ENCODE measurements around the gene NDUFAF2. TPM values are rescaled to one million over a fixed set of nuclear protein-coding genes. Genes with fewer than 3 reads are reported as not detected.
"Not testable (repeated sequence)": the region's sequence is repeated elsewhere in the genome, so short reads cannot be mapped to it uniquely, and the experiment has no call there.

Gene NDUFAF2
- total RNA-seq, 1 experiment from 2014 or later: 95.5 TPM

DNA sequence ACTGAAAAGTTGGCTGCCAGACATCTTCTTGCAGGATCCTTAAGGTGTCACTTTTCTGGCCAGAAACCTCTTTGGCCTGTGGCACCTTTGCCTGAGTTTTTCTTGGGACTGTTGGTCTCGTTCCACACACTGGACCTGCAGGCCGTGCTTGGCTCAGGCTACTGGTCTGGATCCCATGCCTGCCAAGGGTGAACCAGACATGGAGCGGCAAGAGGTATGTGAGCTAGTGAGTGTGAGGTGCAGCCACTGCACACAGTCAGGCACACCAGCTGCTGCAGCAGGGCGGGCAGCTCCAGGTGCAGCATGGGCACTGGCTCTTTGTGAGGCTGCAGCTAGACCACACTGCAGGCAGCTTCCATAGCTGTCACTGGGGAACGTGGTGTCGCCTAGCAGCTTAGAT lies 47.9 kb downstream of the NDUFAF2 start:
- DNase-seq (ENCODE audit: extremely low read depth, low read depth): no peak

- no peak for DNase-seq (ENCODE audit: extremely low read depth, low read depth)
Measured at GRCh38 chr5:60993425-60993824, 48.4 kb downstream of the NDUFAF2 start.

DNA sequence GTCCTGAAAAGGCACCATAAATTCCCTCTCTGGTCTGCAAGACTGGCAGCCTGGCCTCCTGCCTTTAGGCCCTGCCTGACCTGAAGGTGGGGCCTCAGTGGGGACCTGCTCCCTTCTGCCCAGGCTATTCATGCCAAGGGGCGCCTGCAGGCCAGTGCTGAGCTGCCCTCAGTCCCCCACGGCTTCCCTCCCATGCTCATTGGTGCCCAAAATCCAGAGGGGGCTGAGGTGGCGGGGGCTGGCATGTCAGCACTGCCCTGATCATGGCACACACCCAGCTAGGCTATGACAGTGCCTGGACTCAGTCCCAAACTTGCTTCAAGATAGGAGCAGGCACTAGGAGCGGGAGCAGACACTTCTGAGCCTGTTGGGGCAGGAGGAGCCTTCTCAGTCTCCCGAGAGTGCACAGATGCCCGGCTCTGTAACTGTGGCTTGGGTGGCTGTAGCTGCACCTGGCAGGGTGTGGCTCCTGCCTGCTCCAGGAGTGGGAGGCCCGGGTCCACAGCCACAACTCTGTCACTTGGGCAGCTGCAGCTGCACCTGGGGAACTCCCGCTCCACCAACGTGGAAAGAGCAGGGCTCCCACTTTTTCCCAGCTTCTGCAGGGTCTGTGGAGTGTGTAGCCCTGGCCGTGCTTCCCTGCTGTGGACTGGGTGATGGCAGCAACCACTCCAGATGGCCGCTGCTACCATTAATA lies 49.0 kb downstream of the NDUFAF2 start:
- no peak for DNase-seq (ENCODE audit: extremely low read depth, low read depth)

GRCh38 chr5:60996368-60996767 lies 51.4 kb downstream of the NDUFAF2 start:
- DNase-seq (ENCODE audit: extremely low read depth, low read depth): no peak

GRCh38 chr5:60997721-60998120 lies 52.7 kb downstream of the NDUFAF2 start:
- DNase-seq (ENCODE audit: extremely low read depth, low read depth): no peak

DNA sequence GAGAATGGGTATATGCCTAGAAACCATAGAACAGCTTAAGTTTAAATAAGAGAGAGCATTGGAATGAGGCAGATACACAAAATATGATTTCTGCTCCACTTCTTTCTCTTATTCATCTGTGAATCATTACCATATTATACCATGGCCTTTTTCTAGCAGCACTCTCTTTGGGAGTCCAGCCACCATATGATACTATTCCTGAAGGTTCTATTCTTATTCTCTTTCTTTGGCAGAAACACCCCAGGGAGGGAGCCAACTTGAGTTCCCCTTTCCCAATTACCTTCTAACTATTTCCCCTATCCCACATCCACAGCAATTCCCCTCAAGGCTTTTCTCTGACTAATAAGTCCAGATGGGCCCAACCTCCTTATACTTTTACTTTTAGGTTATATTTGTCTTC lies 55.9 kb downstream of the NDUFAF2 start:
- no peak for DNase-seq (ENCODE audit: extremely low read depth, low read depth)

GRCh38 chr5:61001647-61002046 lies 56.6 kb downstream of the NDUFAF2 start:
- DNase-seq (ENCODE audit: extremely low read depth, low read depth): no peak

- no peak for DNase-seq (ENCODE audit: extremely low read depth, low read depth)
Measured at GRCh38 chr5:61002611-61003355, 57.8 kb downstream of the NDUFAF2 start.

GRCh38 chr5:61004448-61004847 lies 59.4 kb downstream of the NDUFAF2 start:
- no peak for DNase-seq (ENCODE audit: extremely low read depth, low read depth)

DNA sequence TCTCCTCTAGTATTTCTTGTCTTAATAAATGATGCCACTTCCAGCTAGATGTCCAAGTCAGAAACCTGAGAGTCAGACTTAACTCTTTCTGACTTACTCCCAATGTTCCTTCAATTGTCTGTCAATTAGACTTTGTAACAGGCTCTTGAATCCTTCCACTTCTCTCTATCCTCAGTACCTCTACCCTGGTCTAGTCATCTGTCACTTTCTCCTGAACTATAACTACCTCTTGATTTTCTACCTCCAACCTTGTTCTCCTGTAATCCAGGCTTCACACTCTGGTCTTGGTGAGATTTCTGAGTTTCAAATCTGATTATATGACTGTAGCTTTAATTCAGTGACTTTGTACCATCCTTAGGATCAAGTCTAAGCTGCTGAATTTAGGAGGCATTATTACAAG lies 64.9 kb downstream of the NDUFAF2 start:
- no peak for DNase-seq (ENCODE audit: extremely low read depth, low read depth)

- DNase-seq (ENCODE audit: extremely low read depth, low read depth): no peak
Measured at GRCh38 chr5:61010467-61011454, 65.8 kb downstream of the NDUFAF2 start.

DNA sequence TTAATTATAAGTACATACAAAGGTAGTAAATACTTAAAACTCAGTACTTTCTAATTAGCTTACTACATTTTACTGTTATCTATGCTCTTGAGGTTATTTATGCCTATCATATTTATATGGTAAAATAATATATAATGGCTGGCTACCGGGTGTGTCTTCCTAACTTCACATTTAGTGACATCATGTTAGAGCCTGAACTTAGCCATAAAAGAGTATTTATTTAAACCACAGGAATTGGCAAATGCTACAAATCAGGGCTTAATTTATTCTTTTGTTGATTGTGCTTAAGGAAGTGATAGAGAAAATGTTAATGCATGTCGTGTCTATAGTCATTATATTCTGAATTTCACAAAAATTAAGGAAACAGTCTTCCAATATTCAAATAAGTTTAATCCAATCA lies 73.1 kb downstream of the NDUFAF2 start:
- DNase-seq (ENCODE audit: extremely low read depth, low read depth): no peak

GRCh38 chr5:61019642-61020041 lies 74.6 kb downstream of the NDUFAF2 start:
- no peak for DNase-seq (ENCODE audit: extremely low read depth, low read depth)

- peak; percentile 70 for DNase-seq (ENCODE audit: extremely low read depth, low read depth)
Measured at GRCh38 chr5:61020415-61020814, 75.4 kb downstream of the NDUFAF2 start.

DNA sequence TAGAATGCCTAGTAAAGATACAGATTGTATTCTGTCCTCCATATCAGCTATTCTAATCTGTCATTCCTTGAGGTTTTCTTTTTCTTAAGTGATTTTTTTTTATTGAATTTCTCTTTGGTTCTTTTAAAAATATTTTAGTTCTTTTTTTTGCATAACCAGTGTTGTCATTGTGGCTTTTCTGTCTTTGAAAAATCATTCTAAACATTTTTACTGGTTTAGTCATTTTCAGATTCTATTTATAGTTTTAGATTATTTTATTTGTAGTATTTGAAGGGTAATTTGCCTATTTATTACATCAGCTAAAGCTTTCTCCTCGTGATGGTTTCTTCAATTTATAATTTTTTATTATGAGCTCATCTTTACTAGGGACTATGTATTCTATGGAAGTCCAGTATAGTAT lies 78.1 kb downstream of the NDUFAF2 start:
- no peak for DNase-seq (ENCODE audit: extremely low read depth, low read depth)

DNA sequence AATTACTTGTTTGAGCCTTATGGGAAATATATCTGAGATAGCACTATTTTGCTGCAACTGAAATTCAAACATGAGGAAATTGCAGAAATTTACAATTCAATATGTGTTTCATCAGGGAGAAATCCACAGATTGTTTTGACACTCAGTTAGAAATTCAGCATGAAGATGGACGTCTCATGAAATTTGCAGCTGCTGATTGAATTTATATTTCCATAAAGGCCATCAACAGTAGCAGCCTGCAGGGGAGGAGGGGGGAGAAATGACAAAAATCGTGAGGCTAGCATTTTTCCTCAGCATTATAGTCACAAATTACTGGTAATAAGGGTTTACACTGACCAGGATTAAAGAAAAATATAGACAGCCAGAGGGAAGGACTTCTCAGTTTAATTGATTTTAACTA lies 81.0 kb downstream of the NDUFAF2 start:
- DNase-seq (ENCODE audit: extremely low read depth, low read depth): no peak

DNA sequence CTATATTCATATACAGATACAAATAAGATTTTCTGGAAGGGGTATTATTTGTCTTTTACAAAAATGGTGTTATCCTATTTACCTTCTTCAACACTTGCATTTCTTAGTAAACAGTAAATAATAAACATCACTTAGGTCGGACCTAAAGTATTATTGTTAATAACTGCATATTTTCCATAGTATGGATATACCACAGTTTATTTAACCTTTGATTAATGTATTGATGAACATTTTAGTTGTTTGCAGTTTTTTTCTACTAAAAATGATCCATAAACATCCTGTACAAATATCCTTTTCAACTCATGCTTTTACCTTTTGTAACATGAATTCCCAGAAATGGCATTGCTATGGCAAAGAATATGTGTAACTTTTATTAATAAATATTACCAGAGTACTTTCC lies 83.4 kb downstream of the NDUFAF2 start:
- no peak for DNase-seq (ENCODE audit: extremely low read depth, low read depth)

DNA sequence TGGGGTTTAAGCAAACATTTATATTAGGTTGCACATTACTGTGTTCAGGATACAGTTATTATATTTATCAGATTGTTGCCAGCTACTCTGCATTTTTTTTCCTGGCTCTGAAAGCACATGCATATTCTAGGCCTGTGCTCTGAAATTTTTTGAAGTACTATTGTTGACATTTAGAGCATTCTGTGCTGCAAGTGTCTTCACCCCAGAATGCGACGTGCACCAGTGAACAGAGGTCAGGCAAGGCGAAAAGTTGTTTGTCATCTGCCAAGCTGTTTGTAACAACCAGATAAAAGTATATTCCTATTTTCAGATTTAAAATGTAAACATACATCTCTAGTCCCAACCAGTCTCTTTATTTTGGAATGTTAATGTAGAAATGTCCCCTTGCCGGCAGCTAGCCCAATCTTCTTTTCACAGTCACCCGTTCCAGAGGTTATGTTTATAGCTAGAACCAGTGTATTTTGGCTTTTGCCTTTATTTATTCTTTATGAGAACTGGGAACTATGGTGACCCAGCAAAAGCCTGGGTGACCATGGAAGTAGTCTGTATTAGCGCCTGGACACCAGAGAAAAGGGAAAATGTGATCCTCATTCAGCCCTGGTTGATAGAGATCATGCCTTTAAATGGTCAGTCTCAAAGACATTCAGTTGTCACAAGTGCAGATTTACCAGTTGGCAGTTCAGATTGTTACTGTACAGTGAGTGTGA lies 84.6 kb downstream of the NDUFAF2 start:
- no peak for DNase-seq (ENCODE audit: extremely low read depth, low read depth)

- DNase-seq (ENCODE audit: extremely low read depth, low read depth): no peak
Measured at GRCh38 chr5:61030163-61030482, 85.1 kb downstream of the NDUFAF2 start.

DNA sequence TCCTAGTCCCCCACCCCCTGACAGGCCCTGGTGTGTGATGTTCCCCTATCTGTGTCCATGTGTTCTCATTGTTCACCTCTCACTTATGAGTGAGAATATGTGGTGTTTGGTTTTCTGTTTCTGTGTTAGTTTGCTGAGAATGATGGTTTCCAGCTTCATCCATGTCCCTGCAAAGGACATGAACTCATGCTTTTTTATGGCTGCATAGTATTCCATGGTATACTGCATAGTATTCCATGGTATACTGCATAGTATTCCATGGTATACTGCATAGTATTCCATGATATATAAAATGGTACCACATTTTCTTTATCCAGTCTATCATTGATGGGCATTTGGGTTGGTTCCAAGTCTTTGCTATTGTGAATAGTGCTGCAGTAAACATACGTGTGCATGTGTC lies 86.3 kb downstream of the NDUFAF2 start:
- not testable (repeated sequence) for DNase-seq (ENCODE audit: extremely low read depth, low read depth)

DNA sequence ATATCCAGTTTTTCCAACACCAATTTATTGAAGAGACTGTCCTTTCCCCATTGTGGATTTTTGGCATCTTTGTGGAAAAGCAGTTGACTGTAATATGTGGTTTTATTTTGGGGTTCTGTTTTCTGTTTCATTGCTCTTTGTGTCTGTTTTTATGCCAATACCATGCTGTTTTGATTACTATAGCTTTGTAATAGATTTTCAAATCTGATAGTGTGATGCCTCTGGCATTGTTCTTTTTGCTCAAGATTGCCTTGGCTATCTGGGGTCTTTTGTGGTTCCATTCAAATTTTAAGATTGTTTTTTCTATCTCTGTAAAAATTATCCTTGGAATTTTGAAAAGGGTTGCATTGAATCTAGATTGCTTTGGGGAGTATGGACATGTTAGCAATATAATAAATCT lies 99.5 kb downstream of the NDUFAF2 start:
- DNase-seq (ENCODE audit: extremely low read depth, low read depth): no peak
